WTC11 (cell line): ENCODE results near the gene CYP4X1. TPM values are rescaled to one million over a fixed set of nuclear protein-coding genes. Genes with fewer than 3 reads are reported as not detected.

Experiments
- ATAC-seq: fragments of 200-7000 bp; cut with Tn5 transposase; 2 replicates; pipeline ENCODE4 v1.10.0; 2021; ENCODE audit warnings: mild to moderate bottlenecking, moderate library complexity
- Bru-seq: library from RNA; stranded (reverse); fragments of 400-500 nt; gene quantifications from one replicate; lab custom pipeline; 2021; lab: Mats Ljungman, UMichigan
- CTCF ChIA-PET: fragments of 300-600 bp; sonication (Branson Sonifier 250); formaldehyde crosslinking; loops from one replicate; lab custom pipeline; 2021; ENCODE audit warnings: antibody characterized with exemption; lab: Charles Lee
- POLR2A ChIA-PET: fragments of 350-600 bp; sonication (Branson Sonifier 250); formaldehyde crosslinking; loops from one replicate; lab custom pipeline; 2021; ENCODE audit warnings: antibody characterized with exemption; lab: Charles Lee
- DNase-seq: peaks from one replicate; pipeline ENCODE4 v3.0.0; 2021; ENCODE audit warnings: low spot score
- H3K27ac Mint-ChIP-seq: 2 replicates; pipeline ENCODE4 v1.8.0; 2021; ENCODE audit warnings: mixed read lengths
- H3K27me3 Mint-ChIP-seq: 2 replicates; pipeline ENCODE4 v1.8.0; 2021; ENCODE audit warnings: low read depth, mild to moderate bottlenecking, moderate library complexity, mixed read lengths
- H3K36me3 Mint-ChIP-seq: 2 replicates; pipeline ENCODE4 v1.8.0; 2021; ENCODE audit warnings: mixed read lengths
- H3K4me1 Mint-ChIP-seq: 2 replicates; pipeline ENCODE4 v1.8.0; 2022; ENCODE audit warnings: mixed read lengths
- H3K4me3 Mint-ChIP-seq: 2 replicates; pipeline ENCODE4 v1.8.0; 2021; ENCODE audit warnings: mild to moderate bottlenecking, moderate library complexity, mixed read lengths
- H3K9me3 Mint-ChIP-seq: 2 replicates; pipeline ENCODE4 v1.8.0; 2021; ENCODE audit warnings: mixed read lengths
- ATF2 ChIP-seq: sonication (generic); formaldehyde crosslinking; IDR thresholded peaks from 2 replicates; pipeline ENCODE4 v1.8.1; 2022; ENCODE audit warnings: low read depth, missing genetic modification reagents, borderline replicate concordance
- CTCF ChIP-seq: fragments of 200-600 bp; IDR thresholded peaks from 2 replicates; pipeline ENCODE4 v1.8.0; 2022; ENCODE audit warnings: antibody characterized with exemption
- EMX1 ChIP-seq: fragments of 250-450 bp; sonication (Bioruptor Pico); IDR thresholded peaks from 2 replicates; pipeline ENCODE4 v1.8.0; 2021; ENCODE audit warnings: mild to moderate bottlenecking
- ETV6 ChIP-seq: sonication (generic); formaldehyde crosslinking; IDR thresholded peaks from 2 replicates; pipeline ENCODE4 v1.8.1; 2022; ENCODE audit warnings: mild to moderate bottlenecking, missing genetic modification reagents
- FOXJ3 ChIP-seq: sonication (generic); formaldehyde crosslinking; IDR thresholded peaks from 2 replicates; pipeline ENCODE4 v1.9.0; 2021; ENCODE audit warnings: missing genetic modification reagents, mild to moderate bottlenecking, borderline replicate concordance
- FOXP4 ChIP-seq: sonication (generic); formaldehyde crosslinking; IDR thresholded peaks from 2 replicates; pipeline ENCODE4 v1.8.0; 2022; ENCODE audit warnings: mild to moderate bottlenecking, missing genetic modification reagents
- HMGXB4 ChIP-seq: sonication (generic); formaldehyde crosslinking; IDR thresholded peaks from 2 replicates; pipeline ENCODE4 v1.8.1; 2023; ENCODE audit warnings: mild to moderate bottlenecking, moderate library complexity, missing genetic modification reagents
- MAX ChIP-seq: sonication (generic); formaldehyde crosslinking; IDR thresholded peaks from 2 replicates; pipeline ENCODE4 v1.8.0; 2022; ENCODE audit warnings: mild to moderate bottlenecking, missing genetic modification reagents
- PREB ChIP-seq: sonication (generic); formaldehyde crosslinking; IDR thresholded peaks from 2 replicates; pipeline ENCODE4 v1.8.1; 2022; ENCODE audit warnings: mild to moderate bottlenecking, missing genetic modification reagents, moderate library complexity, borderline replicate concordance
- SMAD3 ChIP-seq: sonication (generic); formaldehyde crosslinking; IDR thresholded peaks from 2 replicates; pipeline ENCODE4 v1.8.0; 2022; ENCODE audit warnings: missing genetic modification reagents, mild to moderate bottlenecking, borderline replicate concordance
- TP53 ChIP-seq: sonication (generic); formaldehyde crosslinking; IDR thresholded peaks from 2 replicates; pipeline ENCODE4 v1.8.1; 2023; ENCODE audit warnings: mild to moderate bottlenecking, missing genetic modification reagents
- ZNF232 ChIP-seq: sonication (generic); formaldehyde crosslinking; IDR thresholded peaks from 2 replicates; pipeline ENCODE4 v1.8.0; 2022; ENCODE audit warnings: mild to moderate bottlenecking, missing genetic modification reagents
- ZNF263 ChIP-seq: sonication (generic); formaldehyde crosslinking; IDR thresholded peaks from 2 replicates; pipeline ENCODE4 v1.8.1; 2022; ENCODE audit warnings: low read depth, mild to moderate bottlenecking, moderate library complexity, missing genetic modification reagents
- ZNF281 ChIP-seq: sonication (generic); formaldehyde crosslinking; IDR thresholded peaks from 2 replicates; pipeline ENCODE4 v1.8.0; 2023; ENCODE audit warnings: mild to moderate bottlenecking, missing genetic modification reagents
- ZNF396 ChIP-seq: fragments of 250-450 bp; sonication (Bioruptor Pico); IDR thresholded peaks from 2 replicates; pipeline ENCODE4 v1.8.0; 2021; ENCODE audit warnings: mild to moderate bottlenecking, moderate library complexity, borderline replicate concordance
- long read RNA-seq, 3 experiments: library from RNA in 1 of 3; library from capped mRNA in 1 of 3; library from polyadenylated mRNA in 1 of 3; unstranded in 2 of 3; stranded (forward) in 1 of 3; transcript quantifications; one replicate each; pipeline ENCODE4 v2.0.0, GENCODE V29; 2021
- total RNA-seq: library from RNA; stranded (reverse); gene quantifications from 3 replicates; pipeline ENCODE4 v1.2.3, GENCODE V29; 2021

CYP4X1 gene
- total RNA-seq (1.3 to 1.9 TPM (median 1.4 TPM) in 3 replicates), Bru-seq, nascent RNA (percentile 32 among the genes with signal in this experiment)
- long read RNA-seq, experiment 1, partial matches to known transcripts = 0 of 3 reads
- long read RNA-seq, experiment 1, other reads (novel, unspliced or antisense) = 0 of 3 reads
- long read RNA-seq, experiment 2, partial matches to known transcripts = 0 of 1 reads
- long read RNA-seq, experiment 2, other reads (novel, unspliced or antisense) = 1 of 1 reads
- long read RNA-seq, experiment 3, partial matches to known transcripts = 0 of 1 reads
- long read RNA-seq, experiment 3, other reads (novel, unspliced or antisense) = 1 of 1 reads

- DNase-seq (peak; percentile 63), ATAC-seq (peak; percentile 85)
- Mint-ChIP-seq H3K9me3 (no peaks in the 10 kb centered on the region), H3K27ac (no peak within 1 kb of the TSS), H3K4me1 (peaks cover 27% of the 10 kb centered on the region), H3K4me3 (peak within 1 kb of the TSS; percentile 72), H3K27me3 (peaks cover 41% of the 10 kb centered on the region), H3K36me3 (no peaks in the 10 kb centered on the region)
- TF ChIP-seq HMGXB4 (CRISPR knock-in tag) (peak; percentile 44; the same call in 1 of the 2 replicates), TP53 (CRISPR knock-in tag) (0 out of 2 replicates have a peak, but pooled peaks have one; percentile 15), SMAD3 (CRISPR knock-in tag) (no peak), FOXP4 (CRISPR knock-in tag) (peak; percentile 61; the same call in 1 of the 2 replicates), EMX1 (CRISPR knock-in tag) (no peak), ATF2 (CRISPR knock-in tag) (no peak), MAX (CRISPR knock-in tag) (peak; percentile 33; the same call in 1 of the 2 replicates), CTCF (no peak), ZNF263 (CRISPR knock-in tag) (peak; percentile 94), FOXJ3 (CRISPR knock-in tag) (no peak)
- POLR2A ChIA-PET = no interaction called here
- CTCF ChIA-PET = interaction anchor here (0.9 to 1.9 kb wide), 7 partner anchors 11 to 156 kb away, joined by 3 to 7 read pairs (median 4); no protein-coding TSS in a partner anchor
Observed at GRCh38 chr1:47023268-47024140, at the start of gene CYP4X1. TSS of gene CYP4X1 (plus strand) at chr1:47023669. CDS start at chr1:47023818, 149 bp downstream.

GRCh38 chr1:46983166-46983829 is 40.2 kb upstream of the CYP4X1 start:
- peak; percentile 43 for DNase-seq

More at GRCh38 chr1:46983166-46983829, 40.2 kb upstream of the CYP4X1 start:
- Mint-ChIP-seq H3K4me3 (no peak overlapping the region; the same call in 1 of the 2 replicates), H3K9me3 (peaks cover 25% of the 10 kb centered on the region), H3K27ac (peak overlapping the region; percentile 64), H3K36me3 (peaks cover 17% of the 10 kb centered on the region), H3K27me3 (peaks cover 8% of the 10 kb centered on the region), H3K4me1 (peaks cover 34% of the 10 kb centered on the region)
- peak; percentile 54; the same call in 1 of the 2 replicates for TF ChIP-seq ETV6
- TF ChIP-seq ZNF396 (CRISPR knock-in tag) = no peak
- peak; percentile 29; the same call in 1 of the 2 replicates for TF ChIP-seq ZNF281 (CRISPR knock-in tag)
- no peak for TF ChIP-seq PREB (CRISPR knock-in tag)
- no peak for TF ChIP-seq ZNF232 (CRISPR knock-in tag)
- CTCF ChIA-PET = interaction anchor here (1.0 to 1.8 kb wide), 3 partner anchors 19 to 196 kb away, joined by 3 to 6 read pairs (median 4); no protein-coding TSS in a partner anchor
- peak; percentile 79 for ATAC-seq
- POLR2A ChIA-PET = no interaction called here
